ENCODE data around the gene HAND2.

Gene HAND2

DNA sequence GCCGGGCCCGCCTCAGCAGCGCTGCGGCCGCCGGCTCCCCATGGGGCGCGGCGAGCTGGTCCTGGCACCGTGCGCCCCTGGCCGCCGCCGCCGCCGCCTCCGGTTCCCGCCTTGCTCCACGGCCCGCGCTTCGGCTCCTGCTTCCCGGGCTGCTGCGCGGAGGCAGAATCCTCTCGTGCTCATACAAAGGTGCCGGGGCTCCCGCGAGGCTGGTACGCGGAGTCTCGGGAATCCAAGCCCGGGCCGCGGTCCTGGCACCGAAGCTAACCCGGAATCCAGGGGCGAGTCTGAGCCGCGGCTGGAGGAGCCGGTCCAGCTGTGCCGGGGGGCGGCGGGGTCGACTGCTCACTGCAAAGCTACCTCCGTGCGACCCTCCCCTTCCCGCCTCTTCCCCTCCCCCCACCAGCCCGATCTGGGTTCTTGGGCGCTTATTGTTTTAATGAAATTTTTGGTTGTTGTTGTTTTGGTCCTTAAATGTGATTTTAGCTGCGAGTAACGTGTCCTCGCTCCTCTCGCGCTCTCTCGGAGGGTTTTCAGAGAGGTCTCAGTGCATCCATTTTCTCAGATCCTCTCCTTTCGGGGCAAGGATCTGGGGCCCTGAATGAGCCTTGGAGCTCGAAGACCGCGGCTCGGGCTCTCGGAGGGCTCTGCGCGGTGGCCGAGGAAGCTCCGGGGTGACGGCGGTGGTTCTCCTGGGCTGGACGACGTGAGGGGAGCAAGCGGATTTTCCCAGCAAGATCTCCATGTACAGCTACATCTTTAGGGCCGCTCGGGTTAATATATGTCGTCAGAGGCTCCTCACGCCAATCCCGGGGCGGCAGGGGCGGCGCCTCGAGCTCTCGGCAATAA lies at the start of gene HAND2:
Gene HAND2 (minus strand): TSS at position 753 of the 849 bp plus-strand sequence. CDS start 940 bp downstream, outside the sequence.
- no peak for DNase-seq

- no peak for DNase-seq
Measured at GRCh38 chr4:173578956-173579355, 48.9 kb upstream of the HAND2 start.

DNA sequence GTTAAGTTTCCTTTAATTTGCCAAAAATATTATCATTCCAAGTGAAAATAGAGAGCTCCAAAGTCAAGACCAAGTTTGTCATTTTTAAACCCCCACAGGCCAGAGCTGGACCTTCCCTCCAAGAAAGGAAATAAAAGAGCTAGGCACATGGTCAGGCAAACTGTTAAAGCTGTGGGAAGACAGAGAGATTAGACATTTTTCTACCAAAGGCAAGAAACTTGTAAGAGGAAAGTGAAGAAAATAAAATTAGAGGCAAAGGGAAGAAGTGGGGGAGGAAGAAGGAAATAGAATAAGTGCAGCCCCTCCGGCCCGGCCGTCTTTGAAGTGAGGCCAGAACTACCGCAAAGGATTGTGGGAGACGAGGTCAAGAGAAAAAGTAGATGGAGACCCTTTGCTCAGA lies 47.9 kb upstream of the HAND2 start:
- no peak for DNase-seq

DNA sequence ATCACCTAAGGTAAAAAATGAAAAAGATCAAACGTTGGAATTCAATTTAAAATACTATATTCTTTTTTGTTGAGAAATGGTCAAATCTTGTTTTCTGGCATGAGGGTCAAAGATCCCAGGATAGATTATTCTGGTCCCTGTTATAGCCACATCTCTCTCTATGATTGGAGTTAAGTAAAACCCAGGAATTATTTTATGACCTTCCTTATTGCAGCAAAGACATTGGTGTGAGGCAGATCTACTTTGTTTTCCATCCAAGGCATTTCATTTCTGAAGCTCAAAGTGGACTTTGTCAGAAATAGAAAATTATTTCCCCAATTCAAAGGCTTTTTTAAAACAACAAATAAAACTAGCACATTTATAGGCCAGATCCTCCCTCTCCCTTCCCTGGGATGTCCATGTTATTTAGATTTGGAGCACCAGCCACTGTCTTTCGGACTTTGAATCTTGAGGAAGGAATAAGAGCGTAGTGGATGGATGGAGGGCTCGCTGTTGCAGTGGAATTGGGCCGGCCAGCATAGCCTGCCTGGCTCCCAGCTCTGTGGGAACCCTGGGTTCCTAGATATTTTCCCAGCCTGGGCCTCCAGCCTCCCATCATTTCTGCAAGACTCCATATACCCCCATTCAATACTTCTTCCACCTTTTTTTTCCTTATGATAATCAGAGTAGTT lies 45.6 kb upstream of the HAND2 start:
- DNase-seq = no peak

GRCh38 chr4:173573725-173574124 lies 43.7 kb upstream of the HAND2 start:
- DNase-seq = no peak

DNA sequence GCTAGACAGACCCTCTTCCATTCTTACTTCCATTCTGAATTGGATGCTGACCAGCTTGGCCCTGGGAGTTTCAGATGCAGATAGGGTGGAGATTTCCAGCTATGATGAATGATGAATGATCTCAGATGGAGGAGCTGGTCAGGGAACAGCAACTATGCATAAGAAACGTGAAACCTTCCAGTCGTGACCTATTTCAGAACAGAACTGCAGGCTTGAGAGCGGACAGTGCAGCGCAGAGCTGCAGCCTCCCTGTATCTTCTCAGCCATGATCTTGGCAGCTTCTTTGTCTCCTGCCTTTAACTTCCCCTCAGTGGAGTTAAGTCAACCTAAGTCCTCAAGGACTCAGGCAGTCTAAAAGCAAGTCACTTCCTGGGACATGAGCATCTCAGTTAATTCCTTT lies 43.3 kb upstream of the HAND2 start:
- no peak for DNase-seq

GRCh38 chr4:173572493-173573129 lies 42.6 kb upstream of the HAND2 start:
- no peak for DNase-seq

DNA sequence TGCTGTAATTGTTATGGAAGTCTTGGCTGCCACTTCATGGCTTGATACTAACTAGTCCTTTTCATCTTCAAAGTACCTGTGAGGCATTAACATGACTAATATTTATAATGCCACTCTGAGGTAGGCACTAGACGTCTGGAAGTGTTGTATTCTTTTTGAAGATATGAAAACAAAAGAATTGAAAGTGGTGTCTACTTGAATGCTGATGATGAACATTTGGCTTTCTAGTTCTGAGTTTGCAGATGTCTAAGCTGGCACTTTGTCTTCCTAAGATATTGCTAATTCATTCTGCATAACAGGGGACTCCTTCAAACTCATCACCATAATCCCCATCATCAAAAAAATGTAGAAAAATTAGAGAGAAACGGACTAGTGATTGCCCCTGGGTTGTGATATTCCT lies 41.6 kb upstream of the HAND2 start:
- DNase-seq = no peak

DNA sequence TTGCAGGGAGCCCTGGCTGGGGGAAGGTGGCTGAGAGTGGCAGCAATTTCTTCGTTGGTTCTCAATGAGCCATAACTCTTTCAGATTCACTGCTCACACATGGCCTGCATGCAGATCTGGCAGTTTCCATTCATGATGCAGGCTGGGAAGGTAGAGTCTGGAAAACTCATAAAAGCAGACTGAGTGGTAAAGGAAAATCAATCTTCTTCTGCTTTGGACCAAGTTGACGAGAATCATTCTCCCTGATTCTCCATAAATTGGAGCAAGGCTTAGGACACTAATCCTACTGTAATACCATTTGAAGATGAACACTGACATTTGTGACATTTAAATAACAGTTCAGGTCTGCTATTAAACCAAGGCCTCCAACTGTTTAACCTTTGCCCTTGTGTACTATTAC lies 35.3 kb upstream of the HAND2 start:
- no peak for DNase-seq

GRCh38 chr4:173564461-173564860 lies 34.4 kb upstream of the HAND2 start:
- no peak for DNase-seq

GRCh38 chr4:173560896-173561295 lies 30.9 kb upstream of the HAND2 start:
- DNase-seq = no peak

GRCh38 chr4:173556398-173557131 lies 26.5 kb upstream of the HAND2 start:
- no peak for DNase-seq

DNA sequence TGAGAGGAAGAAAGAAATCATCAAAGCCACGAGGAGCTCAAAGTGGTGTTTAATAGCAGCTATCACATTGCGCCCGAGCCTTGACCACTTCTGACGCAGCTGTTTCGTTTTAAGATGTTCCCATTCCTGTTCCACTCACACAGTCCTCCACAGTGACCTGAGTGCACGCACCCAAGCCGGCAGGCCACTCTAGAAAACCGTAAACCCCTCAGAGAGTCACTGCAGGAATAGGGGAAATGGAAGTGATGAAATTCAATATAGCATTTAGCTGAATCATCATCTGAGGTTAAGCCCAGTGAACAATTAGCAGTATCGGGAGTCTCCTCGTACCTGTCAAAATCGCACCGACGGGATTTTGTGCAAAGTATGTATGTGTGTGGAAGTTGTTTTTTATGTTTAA lies 17.9 kb upstream of the HAND2 start:
- no peak for DNase-seq

DNA sequence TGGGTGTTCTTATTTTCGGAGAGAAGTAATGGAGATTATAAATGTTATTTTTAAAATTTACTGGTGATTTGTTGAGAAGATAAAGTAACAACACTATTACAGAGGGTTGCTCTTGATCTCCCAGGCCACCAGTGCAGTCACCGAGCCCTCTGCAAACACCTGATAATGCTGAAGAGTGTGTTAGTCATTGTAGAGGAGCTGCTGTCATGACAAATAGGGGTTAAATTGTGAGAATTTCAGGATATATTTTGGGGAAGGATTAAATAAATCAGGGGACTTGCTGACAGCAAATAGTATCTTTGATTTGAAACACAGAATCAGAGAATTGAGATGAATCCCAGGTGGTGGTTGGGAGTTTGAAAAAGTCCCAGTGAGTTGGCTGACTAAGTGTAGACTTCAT lies 16.7 kb upstream of the HAND2 start:
- DNase-seq = no peak

DNA sequence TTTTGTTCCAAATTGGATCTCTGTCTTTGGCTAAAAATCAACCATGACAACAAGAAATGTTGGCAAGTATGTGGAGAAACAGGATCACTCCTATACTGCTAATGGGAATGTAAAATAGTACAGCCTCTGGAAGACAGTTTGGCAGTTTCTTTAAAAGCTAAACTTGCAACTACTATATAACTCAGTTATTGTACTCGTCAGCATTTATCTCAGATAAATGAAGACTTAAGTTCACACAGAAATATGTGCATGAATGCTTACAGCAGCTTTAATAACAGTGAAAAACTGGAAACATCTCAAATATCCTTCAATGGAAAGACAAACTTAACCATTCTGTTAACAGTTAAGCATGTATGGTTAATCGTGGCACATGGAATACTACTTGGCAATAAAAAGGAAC lies 15.4 kb upstream of the HAND2 start:
- DNase-seq = no peak

DNA sequence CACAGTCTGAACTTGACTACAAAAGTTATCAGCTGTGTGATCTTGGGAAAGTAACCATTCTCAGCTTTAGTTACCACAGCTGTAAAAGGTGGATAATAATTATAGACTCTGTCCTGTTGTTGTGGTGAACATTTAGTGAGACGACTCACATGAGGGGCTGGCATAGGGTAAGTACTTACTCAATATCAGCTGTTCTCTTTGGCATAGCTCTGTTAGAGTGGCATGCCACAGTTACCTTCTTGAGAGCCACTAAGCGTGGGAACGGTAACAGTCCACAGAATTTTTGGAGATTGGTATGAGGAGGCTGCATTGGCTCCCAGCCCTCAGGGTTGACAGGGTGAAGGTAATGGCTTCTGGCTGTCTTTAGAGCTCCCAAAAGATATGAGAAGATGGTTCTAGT lies 13.2 kb upstream of the HAND2 start:
- no peak for DNase-seq

- no peak for DNase-seq
Measured at GRCh38 chr4:173539986-173540385, 10.0 kb upstream of the HAND2 start.

GRCh38 chr4:173538909-173539445 lies 8.9 kb upstream of the HAND2 start:
- no peak for DNase-seq

- no peak for DNase-seq
Measured at GRCh38 chr4:173538148-173538908, 8.3 kb upstream of the HAND2 start.

DNA sequence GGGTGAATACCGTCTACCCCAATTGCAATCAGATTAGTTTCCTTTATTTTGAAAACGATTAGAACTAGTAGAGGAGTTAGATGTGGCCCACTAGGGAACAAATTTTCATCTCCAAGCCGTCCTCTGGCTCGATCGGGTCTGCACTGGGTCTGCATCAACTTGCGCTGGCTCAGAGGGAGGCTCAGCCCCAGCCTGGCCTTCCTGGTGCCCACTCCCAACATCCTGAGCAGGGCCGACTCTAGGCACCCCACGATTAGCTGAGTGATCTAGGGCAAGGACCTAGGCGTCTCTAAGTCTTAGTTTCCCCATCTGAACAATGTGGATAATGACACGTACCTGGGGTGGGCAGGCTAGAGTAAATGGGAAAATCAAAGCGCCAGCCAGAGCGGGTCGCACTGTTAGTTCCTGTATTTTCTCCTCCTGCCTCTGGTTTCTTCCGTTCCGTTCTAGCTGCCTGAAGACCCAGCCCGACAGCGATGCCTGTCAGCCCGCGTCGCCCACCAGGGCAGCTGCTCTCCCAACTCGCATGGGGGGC lies 7.7 kb upstream of the HAND2 start:
- no peak for DNase-seq

DNA sequence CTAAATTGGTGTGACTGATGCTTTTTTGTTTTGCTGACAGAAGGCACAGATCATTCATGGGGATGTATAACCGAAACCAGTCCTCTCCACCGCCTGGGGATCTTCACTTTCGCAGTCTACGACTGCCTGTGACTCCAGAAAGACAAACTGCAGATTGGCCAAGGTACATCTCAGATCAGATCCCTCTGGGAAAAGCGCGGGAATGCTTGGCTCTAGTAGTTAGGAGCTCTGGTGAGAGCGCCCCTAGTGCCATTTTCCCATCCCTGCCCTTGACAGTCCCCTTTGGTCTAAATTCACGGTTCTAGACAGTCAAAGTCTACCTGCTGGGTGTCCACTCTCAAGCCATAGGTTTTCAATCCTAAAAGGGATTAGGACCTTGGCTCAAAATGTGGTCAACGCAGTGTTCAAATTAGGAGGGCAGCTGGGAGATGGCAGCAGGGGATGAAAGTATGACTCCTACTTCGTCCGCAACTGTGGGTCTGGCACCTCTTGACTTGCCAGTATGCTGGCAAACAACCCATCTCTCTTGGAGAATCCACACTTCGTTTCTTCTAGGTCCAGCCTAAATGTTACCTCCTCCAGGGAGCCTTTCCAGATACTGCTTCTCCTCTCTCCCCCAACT lies 6.9 kb upstream of the HAND2 start:
- DNase-seq = no peak
